H1 (cell line): Measurements from ENCODE around the gene DNAAF3. TPM values are rescaled to one million over a fixed set of nuclear protein-coding genes. Genes with fewer than 3 reads are reported as not detected.

Experiments
- CTCF ChIA-PET: fragments of 300-600 bp; sonication (Branson Sonifier 250); formaldehyde crosslinking; loops from one replicate; lab custom pipeline; 2021; ENCODE audit not compliant: partially characterized antibody; lab: Charles Lee
- POLR2A ChIA-PET: fragments of 300-600 bp; sonication (Branson Sonifier 250); formaldehyde crosslinking; loops from one replicate; lab custom pipeline; 2021; ENCODE audit warnings: inconsistent platforms; ENCODE audit not compliant: partially characterized antibody; lab: Charles Lee
- DNase-seq, 2 experiments: peaks; one replicate each; pipeline versions ENCODE4 v3.0.0 to v3.0.0-alpha.2; 2010 to 2022; ENCODE audit warnings: low spot score in 2 of 2, low read depth in 1 of 2, mixed read lengths in 1 of 2
- FAIRE-seq: peaks from 2 replicates; lab custom pipeline; 2011; peaks lifted over from hg19 to GRCh38; lab: Jason Lieb, UNC
- H2AFZ ChIP-seq: 2 replicates; pipeline ENCODE4 v1.8.1; 2012; ENCODE audit warnings: low read length, inconsistent platforms
- H2AK5ac ChIP-seq: 2 replicates; pipeline ENCODE4 v1.6.1; 2013; ENCODE audit warnings: low read depth, low read length
- H2BK120ac ChIP-seq: replicated peaks from 2 replicates; pipeline ENCODE3; 2013; ENCODE audit warnings: low read depth, low read length, inconsistent platforms
- H2BK12ac ChIP-seq: 2 replicates; pipeline ENCODE4 v1.6.1; 2013; ENCODE audit warnings: low read depth, low read length
- H2BK15ac ChIP-seq: 2 replicates; pipeline ENCODE4 v1.6.1; 2013; ENCODE audit warnings: low read length
- H2BK20ac ChIP-seq: 2 replicates; pipeline ENCODE4 v1.6.1; 2013; ENCODE audit warnings: low read length
- H2BK5ac ChIP-seq: 2 replicates; pipeline ENCODE4 v1.6.1; 2013; ENCODE audit warnings: low read depth, low read length
- H3K14ac ChIP-seq: 2 replicates; pipeline ENCODE4 v1.6.1; 2013; ENCODE audit warnings: inconsistent platforms; ENCODE audit not compliant: insufficient read length
- H3K18ac ChIP-seq: 2 replicates; pipeline ENCODE4 v1.6.1; 2013; ENCODE audit warnings: low read length; ENCODE audit errors: extremely low read depth
- H3K23ac ChIP-seq: 2 replicates; pipeline ENCODE4 v1.6.1; 2013; ENCODE audit warnings: inconsistent platforms; ENCODE audit not compliant: insufficient read length
- H3K23me2 ChIP-seq: 2 replicates; pipeline ENCODE4 v1.6.1; 2013; ENCODE audit warnings: low read depth, low read length
- H3K27ac ChIP-seq: 2 replicates; pipeline ENCODE4 v1.6.1; 2011; ENCODE audit warnings: low read depth, low read length, inconsistent platforms
- H3K27me3 ChIP-seq, 4 experiments: replicated peaks in 1 of 4; 1 replicate in 1 of 4; 2 replicates in 3 of 4; pipeline versions ENCODE4 v1.6.1 to v1.8.1; 2011 to 2013; ENCODE audit warnings: low read length in 3 of 4, mild to moderate bottlenecking in 3 of 4, inconsistent platforms in 2 of 4, mixed read lengths in 2 of 4, moderate library complexity in 1 of 4; ENCODE audit not compliant: control insufficient read depth in 3 of 4, insufficient read depth in 3 of 4; ENCODE audit errors: extremely low read depth in 1 of 4
- H3K36me3 ChIP-seq, 4 experiments: 2 replicates each; pipeline versions ENCODE4 v1.6.1 to v1.8.1; 2011 to 2013; ENCODE audit warnings: mild to moderate bottlenecking in 4 of 4, low read length in 3 of 4, moderate library complexity in 2 of 4, control low read depth in 1 of 4, inconsistent platforms in 1 of 4; ENCODE audit not compliant: insufficient read depth in 4 of 4, control insufficient read depth in 2 of 4
- H3K4ac ChIP-seq: replicated peaks from 2 replicates; pipeline ENCODE3; 2013; ENCODE audit warnings: low read length, low read depth, mixed read lengths, inconsistent platforms; ENCODE audit not compliant: insufficient read length
- H3K4me1 ChIP-seq, 4 experiments: replicated peaks in 1 of 4; 1 replicate in 1 of 4; 2 replicates in 3 of 4; pipeline versions ENCODE4 v1.6.1 to v1.8.1; 2011 to 2013; ENCODE audit warnings: low read length in 3 of 4, inconsistent platforms in 2 of 4, mixed read lengths in 1 of 4; ENCODE audit not compliant: insufficient read depth in 4 of 4, control insufficient read depth in 3 of 4
- H3K4me2 ChIP-seq, 2 experiments: 2 replicates each; pipeline versions ENCODE4 v1.6.1 to v1.8.1; 2011 to 2013; ENCODE audit warnings: low read depth in 2 of 2, low read length in 2 of 2, control low read depth in 1 of 2, inconsistent platforms in 1 of 2, mild to moderate bottlenecking in 1 of 2; ENCODE audit not compliant: insufficient read depth in 1 of 2
- H3K4me3 ChIP-seq, 4 experiments: fragments of 200-600, 300-600 bp in 1 of 4; sonication (generic), shearing (Covaris generic), sonication (Bioruptor Twin) in 1 of 4; 2 replicates each; pipeline versions ENCODE4 v1.5.1 to v1.8.1; 2011 to 2016; ENCODE audit warnings: low read length in 4 of 4, low read depth in 3 of 4, control low read depth in 2 of 4, inconsistent platforms in 2 of 4, mild to moderate bottlenecking in 2 of 4, mixed read lengths in 1 of 4, moderate library complexity in 1 of 4; ENCODE audit not compliant: insufficient read depth in 2 of 4; ENCODE audit errors: extremely low read depth in 1 of 4
- H3K56ac ChIP-seq: replicated peaks from 2 replicates; pipeline ENCODE3; 2013; ENCODE audit warnings: low read depth, mild to moderate bottlenecking, mixed read lengths, low read length, inconsistent platforms; ENCODE audit not compliant: insufficient read length
- H3K79me1 ChIP-seq: 2 replicates; pipeline ENCODE4 v1.6.1; 2013; ENCODE audit warnings: low read depth, low read length, control low read depth
- H3K79me2 ChIP-seq, 2 experiments: 2 replicates each; pipeline versions ENCODE4 v1.6.1 to v1.8.1; 2012 to 2013; ENCODE audit warnings: low read length in 2 of 2, mild to moderate bottlenecking in 2 of 2, inconsistent platforms in 1 of 2; ENCODE audit not compliant: insufficient read depth in 2 of 2, control insufficient read depth in 1 of 2
- H3K9ac ChIP-seq, 4 experiments: replicated peaks in 1 of 4; 1 replicate in 1 of 4; 2 replicates in 3 of 4; pipeline versions ENCODE4 v1.6.1 to v1.8.1; 2011 to 2013; ENCODE audit warnings: low read depth in 3 of 4, low read length in 3 of 4, control low read depth in 2 of 4, mild to moderate bottlenecking in 2 of 4, moderate library complexity in 2 of 4, inconsistent platforms in 1 of 4; ENCODE audit errors: extremely low read depth in 1 of 4
- H3K9me3 ChIP-seq, 2 experiments: 2 replicates each; pipeline versions ENCODE4 v1.6.1 to v1.8.1; 2012 to 2013; ENCODE audit warnings: mild to moderate bottlenecking in 2 of 2, moderate library complexity in 2 of 2, control low read depth in 1 of 2, inconsistent platforms in 1 of 2, low read depth in 1 of 2, low read length in 1 of 2, mixed read lengths in 1 of 2; ENCODE audit not compliant: insufficient read depth in 2 of 2
- H4K20me1 ChIP-seq, 2 experiments: replicated peaks in 1 of 2; 2 replicates each; pipeline versions ENCODE3 to v1.8.1; 2011 to 2013; ENCODE audit warnings: inconsistent platforms in 2 of 2, low read length in 2 of 2, mild to moderate bottlenecking in 1 of 2; ENCODE audit not compliant: insufficient read depth in 2 of 2, control insufficient read depth in 1 of 2
- H4K5ac ChIP-seq: 2 replicates; pipeline ENCODE4 v1.6.1; 2013; ENCODE audit warnings: low read length, low read depth, mixed read lengths, inconsistent platforms; ENCODE audit not compliant: insufficient read length
- H4K8ac ChIP-seq: 2 replicates; pipeline ENCODE4 v1.8.0; 2013; ENCODE audit warnings: mild to moderate bottlenecking, moderate library complexity, low read length, inconsistent platforms; ENCODE audit not compliant: insufficient read depth; ENCODE audit errors: extremely low read depth
- H4K91ac ChIP-seq: replicated peaks from 2 replicates; pipeline ENCODE3; 2013; ENCODE audit warnings: low read length, mixed read lengths, inconsistent platforms; ENCODE audit not compliant: insufficient read length
- BACH1 ChIP-seq: IDR thresholded peaks from 2 replicates; pipeline ENCODE4 v1.6.1; 2012; ENCODE audit warnings: low read length, improper control_type of control experiment
- BRCA1 ChIP-seq: IDR thresholded peaks from 2 replicates; pipeline ENCODE4 v1.6.1; 2012; ENCODE audit warnings: low read depth, low read length, improper control_type of control experiment
- EGR1 ChIP-seq: IDR thresholded peaks from 2 replicates; pipeline ENCODE4 v1.6.1; 2011; ENCODE audit warnings: low read depth, low read length, borderline replicate concordance
- KDM1A ChIP-seq: fragments of 200-600, 300-600 bp; sonication (generic); IDR thresholded peaks from 2 replicates; pipeline ENCODE4 v1.7.1; 2016; ENCODE audit warnings: mild to moderate bottlenecking, low read length, borderline replicate concordance
- KDM4A ChIP-seq: IDR thresholded peaks from one replicate; pipeline ENCODE4 v1.7.1; 2012; ENCODE audit warnings: low read depth, mild to moderate bottlenecking, moderate library complexity, low read length, inconsistent platforms; ENCODE audit not compliant: severe bottlenecking
- NANOG ChIP-seq: IDR thresholded peaks from 2 replicates; pipeline ENCODE4 v1.6.1; 2011; ENCODE audit warnings: low read length, low read depth, mild to moderate bottlenecking, inconsistent platforms; ENCODE audit not compliant: insufficient read depth, poor library complexity, severe bottlenecking
- NRF1 ChIP-seq: IDR thresholded peaks from 2 replicates; pipeline ENCODE4 v1.6.1; 2011; ENCODE audit warnings: mild to moderate bottlenecking, low read depth, low read length, improper control_type of control experiment
- POLR2A ChIP-seq, 2 experiments: IDR thresholded peaks; 1 replicate in 1 of 2; 2 replicates in 1 of 2; pipeline ENCODE4 v1.6.1; 2011; ENCODE audit warnings: low read depth in 2 of 2, low read length in 2 of 2, mild to moderate bottlenecking in 2 of 2; ENCODE audit errors: control extremely low read depth in 1 of 2
- RBBP5 ChIP-seq: IDR thresholded peaks from 2 replicates; pipeline ENCODE4 v1.7.1; 2012; ENCODE audit warnings: low read depth, mild to moderate bottlenecking, inconsistent platforms, low read length, moderate library complexity, borderline replicate concordance
- SIN3A ChIP-seq, 2 experiments: IDR thresholded peaks in 1 of 2; conservative IDR thresholded peaks in 1 of 2; 2 replicates each; pipeline ENCODE4 v1.6.1; 2011 to 2012; ENCODE audit warnings: low read length in 2 of 2, improper control_type of control experiment in 1 of 2, low read depth in 1 of 2, mild to moderate bottlenecking in 1 of 2
- SIRT6 ChIP-seq: IDR thresholded peaks from one replicate; pipeline ENCODE4 v1.7.1; 2012; ENCODE audit warnings: low read length, inconsistent platforms
- SIX5 ChIP-seq: IDR thresholded peaks from 2 replicates; pipeline ENCODE4 v1.6.1; 2011; ENCODE audit warnings: mild to moderate bottlenecking, low read depth, low read length
- SP2 ChIP-seq: IDR thresholded peaks from 2 replicates; pipeline ENCODE4 v1.6.1; 2012; ENCODE audit warnings: mild to moderate bottlenecking, low read length, inconsistent platforms
- SRF ChIP-seq: IDR thresholded peaks from 2 replicates; pipeline ENCODE4 v1.6.1; 2011; ENCODE audit warnings: mild to moderate bottlenecking, low read depth, low read length, moderate library complexity
- YY1 ChIP-seq: IDR thresholded peaks from 2 replicates; pipeline ENCODE4 v1.6.1; 2011; ENCODE audit warnings: low read depth, mild to moderate bottlenecking, low read length
- WGBS, 2 experiments: shearing (Covaris generic) in 1 of 2; methylation state at CpG; one replicate each; pipeline versions ENCODE4 v1.1.6 to v1.1.7; 2013 to 2015; ENCODE audit warnings: low lambda C conversion rate in 2 of 2, mixed read lengths in 2 of 2, inconsistent platforms in 1 of 2, low coverage in 1 of 2, missing lambda C conversion rate in 1 of 2; ENCODE audit not compliant: insufficient replicate concordance in 2 of 2, insufficient coverage in 1 of 2, insufficient read length in 1 of 2; ENCODE audit errors: extremely low coverage in 1 of 2, missing lambda C conversion rate in 1 of 2; 5-methylcytosine and 5-hydroxymethylcytosine counted together
- polyA plus RNA-seq, 7 experiments: library from polyadenylated mRNA; depleted of rRNA in 3 of 7; stranded (reverse) in 5 of 7; unstranded in 2 of 7; fragments of >200 nt in 5 of 7; fragments of 200-250 nt in 2 of 7; gene quantifications; 1 replicate in 5 of 7; 2 replicates in 1 of 7; 4 replicates in 1 of 7; pipeline versions ENCODE4 v1.2.1 to v1.2.3, GENCODE V29; 2011 to 2013; ENCODE audit warnings: missing spikeins in 2 of 7, mixed read lengths in 2 of 7
- total RNA-seq: library from RNA; stranded (reverse); fragmentation: NEBNext Ultra II Directional; extraction: Animal tissue kit (Norgen Biotek cat#: 25700); gene quantifications from 2 replicates; pipeline ENCODE4 v1.2.1, GENCODE V29; 2021
- TF ChIP-seq, protein P1 (sequence below): IDR thresholded peaks from 2 replicates; pipeline ENCODE4 v1.6.1; 2012; ENCODE audit warnings: inconsistent platforms

The DNAAF3 gene
- total and polyA plus RNA-seq, 2 of the 8 experiments (the other 6 are each of a cell fraction or from before 2014, with no cell fraction given) = 5.4 to 8.0 TPM

DNA sequence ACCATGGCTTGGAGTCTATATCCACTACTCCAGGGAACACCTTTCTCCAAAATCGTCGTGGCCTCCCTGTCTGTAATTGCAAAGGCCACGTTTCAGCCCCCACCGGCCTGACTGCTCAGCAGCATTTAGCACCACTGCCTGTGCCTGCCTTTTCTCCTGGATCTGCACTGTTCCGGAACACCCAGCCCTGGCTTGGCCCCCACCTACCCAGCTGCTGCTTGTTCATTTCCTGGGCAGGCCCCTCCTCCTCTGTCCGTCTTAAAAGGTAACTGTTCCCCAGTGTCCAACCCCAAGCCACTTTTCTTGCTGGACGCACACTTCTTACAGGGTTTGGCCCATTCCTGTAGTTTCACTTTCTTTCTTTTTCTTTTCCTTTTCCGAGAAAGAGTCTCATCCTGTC, 22.2 kb upstream of the DNAAF3 start:
- peaks cover 0 to 2% of the 10 kb centered on the region in 2 experiments for H4K20me1 ChIP-seq
- no peak overlapping the region for H2BK20ac ChIP-seq
- H3K9ac ChIP-seq = no peak overlapping the region
- no peak overlapping the region for H2BK15ac ChIP-seq
- H3K27me3 ChIP-seq = peaks cover 0 to 4% (median 0%) of the 10 kb centered on the region in 4 experiments; a peak in 1 of 7 replicates
- no peak overlapping the region for H3K4ac ChIP-seq
- WGBS, 2 experiments = 84% methylated on average over 8 of the region's 8 CpGs; no CpG with 5 or more reads in 1 of the 2 experiments
- ChIA-PET CTCF (no interaction called here), POLR2A (interaction anchor here (1.2 kb wide), 1 partner anchor 12 kb away, joined by 3 read pairs; no protein-coding TSS in a partner anchor)
- H4K91ac ChIP-seq = no peak overlapping the region
- no peaks in the 10 kb centered on the region for H3K23me2 ChIP-seq
- no peak overlapping the region for H3K18ac ChIP-seq
- H2BK12ac ChIP-seq = no peak overlapping the region
- FAIRE-seq (no peak), DNase-seq (no peak)
- H4K8ac ChIP-seq = no peak overlapping the region
- H3K4me1 ChIP-seq = no peaks in the 10 kb centered on the region
- no peaks in the 10 kb centered on the region for H3K9me3 ChIP-seq
- H3K79me2 ChIP-seq = no peaks in the 10 kb centered on the region
- no peaks in the 10 kb centered on the region for H3K36me3 ChIP-seq
- no peak overlapping the region for H3K4me3 ChIP-seq
- H3K14ac ChIP-seq = no peak overlapping the region
- H3K4me2 ChIP-seq = no peak overlapping the region
- no peak overlapping the region for H3K56ac ChIP-seq
- no peak overlapping the region for H4K5ac ChIP-seq
- H2AK5ac ChIP-seq = no peak overlapping the region
- H2BK120ac ChIP-seq = no peak overlapping the region
- TF ChIP-seq SIRT6 (no peak), NANOG (no peak), YY1 (no peak), BRCA1 (no peak), SP2 (no peak), SIX5 (no peak), NRF1 (no peak), SIN3A (conservative IDR thresholded peaks at IDR 0.05 in 1 of 2, IDR thresholded peaks at IDR 0.05 in 1 of 2; ENCODE audit: low read depth in 1 of 2, low read length in 2 of 2) (no peak), EGR1 (no peak), BACH1 (no peak), SRF (no peak), KDM4A (no peak), POLR2A (IDR thresholded peaks at IDR 0.05; ENCODE audit: control extremely low read depth in 1 of 2, low read depth in 2 of 2, low read length in 2 of 2) (no peak), KDM1A (no peak), RBBP5 (no peak)
- TF ChIP-seq, protein P1, sequence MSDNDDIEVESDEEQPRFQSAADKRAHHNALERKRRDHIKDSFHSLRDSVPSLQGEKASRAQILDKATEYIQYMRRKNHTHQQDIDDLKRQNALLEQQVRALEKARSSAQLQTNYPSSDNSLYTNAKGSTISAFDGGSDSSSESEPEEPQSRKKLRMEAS = no peak
- TF ChIP-seq, all 59 proteins: peak for 0
- Histone ChIP-seq H3K27ac (no peak overlapping the region), H2BK5ac (no peak overlapping the region), H3K79me1 (no peaks in the 10 kb centered on the region), H2AFZ (no peak overlapping the region), H3K23ac (no peak overlapping the region)
